Measurements from ENCODE around the gene DPEP2. TPM values are rescaled to one million over a fixed set of nuclear protein-coding genes. Genes with fewer than 3 reads are reported as not detected.
"Not testable (repeated sequence)": the region's sequence is repeated elsewhere in the genome, so short reads cannot be mapped to it uniquely, and the experiment has no call there.

The DPEP2 gene
- total RNA-seq, 1 experiment from 2014 or later = not detected

GRCh38 chr16:68005786-68006286 lies 6.6 kb upstream of the DPEP2 start:
- no peak for DNase-seq (ENCODE audit: low spot score)

GRCh38 chr16:68005211-68005610 lies 5.9 kb upstream of the DPEP2 start:
- DNase-seq (ENCODE audit: low spot score) = no peak

- DNase-seq (ENCODE audit: low spot score) = no peak
Measured at GRCh38 chr16:68003031-68003430, 3.7 kb upstream of the DPEP2 start.

GRCh38 chr16:68000450-68000849 lies 1.2 kb upstream of the DPEP2 start:
- no peak for DNase-seq (ENCODE audit: low spot score)

GRCh38 chr16:67999985-68000384 lies 701 bp upstream of the DPEP2 start:
- no peak for DNase-seq (ENCODE audit: low spot score)

- not testable (repeated sequence) for DNase-seq (ENCODE audit: low spot score)
Measured at GRCh38 chr16:67998231-67998778, 979 bp downstream of the DPEP2 start.

GRCh38 chr16:67996666-67997065 lies 2.6 kb downstream of the DPEP2 start:
- no peak for DNase-seq (ENCODE audit: low spot score)

GRCh38 chr16:67995423-67995822 lies 3.9 kb downstream of the DPEP2 start:
- DNase-seq (ENCODE audit: low spot score) = no peak

GRCh38 chr16:67994040-67994408 lies 5.3 kb downstream of the DPEP2 start:
- DNase-seq (ENCODE audit: low spot score) = not testable (repeated sequence)

GRCh38 chr16:67993207-67994039 lies 5.9 kb downstream of the DPEP2 start:
- DNase-seq (ENCODE audit: low spot score) = peak; percentile 79

GRCh38 chr16:67992661-67993206 lies 6.5 kb downstream of the DPEP2 start:
- DNase-seq (ENCODE audit: low spot score) = no peak

- DNase-seq (ENCODE audit: low spot score) = no peak
Measured at GRCh38 chr16:67990018-67990386, 9.3 kb downstream of the DPEP2 start.

- DNase-seq (ENCODE audit: low spot score) = no peak
Measured at GRCh38 chr16:67989322-67990017, 9.8 kb downstream of the DPEP2 start.

GRCh38 chr16:67988675-67989074 lies 10.6 kb downstream of the DPEP2 start:
- no peak for DNase-seq (ENCODE audit: low spot score)

- no peak for DNase-seq (ENCODE audit: low spot score)
Measured at GRCh38 chr16:67987460-67988160, 11.7 kb downstream of the DPEP2 start.

- DNase-seq (ENCODE audit: low spot score) = no peak
Measured at GRCh38 chr16:67986949-67987348, 12.3 kb downstream of the DPEP2 start.

GRCh38 chr16:67982011-67982696 lies 17.1 kb downstream of the DPEP2 start:
- no peak for DNase-seq (ENCODE audit: low spot score)

- no peak for DNase-seq (ENCODE audit: low spot score)
Measured at GRCh38 chr16:67979955-67980678, 19.2 kb downstream of the DPEP2 start, which contains the start of gene DPEP3. TSS of gene DPEP3 (minus strand) at chr16:67980499. CDS start at chr16:67980380, 119 bp downstream.

- no peak for DNase-seq (ENCODE audit: low spot score)
Measured at GRCh38 chr16:67977469-67978227, 21.6 kb downstream of the DPEP2 start.
